Fibroblast of lung (primary cell): Measurements from ENCODE around the gene CPNE2. TPM values are rescaled to one million over a fixed set of nuclear protein-coding genes. Genes with fewer than 3 reads are reported as not detected.

Source experiments
- DNase-seq, 2 donors: peaks; one replicate each; pipeline versions ENCODE4 v3.0.0 to v3.0.0-alpha.2; 2010; ENCODE audit warnings: low read depth in 2 of 2
- H2AFZ ChIP-seq: 2 replicates; pipeline ENCODE4 v1.5.1; 2012; ENCODE audit warnings: low read length, control low read depth, inconsistent platforms
- H3K27ac ChIP-seq: 2 replicates; pipeline ENCODE4 v1.5.1; 2011; ENCODE audit warnings: low read length, control low read depth; ENCODE audit not compliant: insufficient read depth
- H3K27me3 ChIP-seq: 2 replicates; pipeline ENCODE4 v1.5.1; 2011; ENCODE audit warnings: mild to moderate bottlenecking, low read length; ENCODE audit not compliant: control insufficient read depth, insufficient read depth
- H3K36me3 ChIP-seq: 2 replicates; pipeline ENCODE4 v1.5.1; 2011; ENCODE audit warnings: low read length; ENCODE audit not compliant: control insufficient read depth, insufficient read depth
- H3K4me1 ChIP-seq: 2 replicates; pipeline ENCODE4 v1.5.1; 2011; ENCODE audit warnings: low read length; ENCODE audit not compliant: control insufficient read depth, insufficient read depth; ENCODE audit errors: extremely low read depth
- H3K4me2 ChIP-seq: 2 replicates; pipeline ENCODE4 v1.5.1; 2011; ENCODE audit warnings: low read length, control low read depth; ENCODE audit not compliant: insufficient read depth; ENCODE audit errors: extremely low read depth
- H3K4me3 ChIP-seq, 4 experiments: fragments of 200-600 bp in 1 of 4; sonication (generic) in 1 of 4; replicated peaks in 1 of 4; 2 replicates each; pipeline ENCODE4 v1.5.1; 2011 to 2016; ENCODE audit warnings: low read length in 4 of 4, low read depth in 3 of 4, mild to moderate bottlenecking in 3 of 4, control low read depth in 2 of 4, inconsistent platforms in 1 of 4, mixed read lengths in 1 of 4; ENCODE audit not compliant: insufficient read depth in 1 of 4; ENCODE audit errors: control extremely low read depth in 1 of 4
- H3K79me2 ChIP-seq: 2 replicates; pipeline ENCODE4 v1.5.1; 2012; ENCODE audit warnings: mild to moderate bottlenecking, low read length, inconsistent platforms; ENCODE audit not compliant: control insufficient read depth, insufficient read depth
- H3K9ac ChIP-seq: 2 replicates; pipeline ENCODE4 v1.5.1; 2011; ENCODE audit warnings: mild to moderate bottlenecking, low read length, control low read depth; ENCODE audit not compliant: insufficient read depth
- H3K9me3 ChIP-seq: 2 replicates; pipeline ENCODE4 v1.5.1; 2012; ENCODE audit warnings: low read depth, low read length; ENCODE audit not compliant: control insufficient read depth, insufficient read depth
- H4K20me1 ChIP-seq: 2 replicates; pipeline ENCODE4 v1.5.1; 2011; ENCODE audit warnings: low read length; ENCODE audit not compliant: control insufficient read depth, insufficient read depth; ENCODE audit errors: extremely low read depth
- CTCF ChIP-seq, 2 donors: IDR thresholded peaks in 1 of 2; conservative IDR thresholded peaks in 1 of 2; 1 replicate in 1 of 2; 2 replicates in 1 of 2; pipeline ENCODE4 v1.5.1; 2011 to 2012; ENCODE audit warnings: low read length in 2 of 2, control low read depth in 1 of 2, inconsistent platforms in 1 of 2, low read depth in 1 of 2, mild to moderate bottlenecking in 1 of 2
- EZH2 ChIP-seq: IDR thresholded peaks from 2 replicates; pipeline ENCODE4 v1.5.1; 2012; ENCODE audit warnings: low read length, control low read depth, mild to moderate bottlenecking; ENCODE audit errors: missing control alignments
- polyA plus RNA-seq, 2 donors: library from polyadenylated mRNA; depleted of rRNA in 1 of 2; stranded (reverse) in 1 of 2; unstranded in 1 of 2; fragments of >200 nt; gene quantifications; 2 replicates each; pipeline ENCODE4 v1.2.1, GENCODE V29; 2011 to 2012; ENCODE audit warnings: missing spikeins in 1 of 2
- total RNA-seq: library from RNA; depleted of rRNA; stranded (reverse); fragments of >200 nt; gene quantifications from 2 replicates; pipeline ENCODE4 v1.2.1, GENCODE V29; 2014

Gene CPNE2
- total and polyA plus RNA-seq, 2 donors (not counting 1 experiment from before 2014, with no cell fraction given), result 20.5 to 39.6 TPM

GRCh38 chr16:57089406-57089805 lies 3.0 kb upstream of the CPNE2 start:
- Histone ChIP-seq H3K4me3 (no peak overlapping the region), H3K36me3 (no peaks in the 10 kb centered on the region), H3K79me2 (peaks cover 2% of the 10 kb centered on the region), H3K4me2 (no peak overlapping the region), H2AFZ (no peak overlapping the region), H3K4me1 (peaks cover 8% of the 10 kb centered on the region), H3K9me3 (no peaks in the 10 kb centered on the region), H3K27me3 (no peaks in the 10 kb centered on the region), H3K9ac (no peak overlapping the region), H4K20me1 (no peaks in the 10 kb centered on the region), H3K27ac (no peak overlapping the region)
- no peak for DNase-seq
- TF ChIP-seq EZH2, result no peak
- TF ChIP-seq CTCF (conservative IDR thresholded peaks at IDR 0.05 in 1 of 2, IDR thresholded peaks at IDR 0.05 in 1 of 2; ENCODE audit: low read depth in 1 of 2, low read length in 2 of 2), result no peak

GRCh38 chr16:57091200-57091974 lies 996 bp upstream of the CPNE2 start:
- Histone ChIP-seq H4K20me1 (no peaks in the 10 kb centered on the region), H3K36me3 (no peaks in the 10 kb centered on the region), H3K4me2 (peak overlapping the region; percentile 96), H3K4me3 (peak overlapping the region; percentile 39 to 67 (median 48)), H3K27me3 (no peaks in the 10 kb centered on the region), H3K9me3 (no peaks in the 10 kb centered on the region), H3K9ac (no peak overlapping the region), H3K79me2 (peaks cover 2% of the 10 kb centered on the region), H3K4me1 (peaks cover 8% of the 10 kb centered on the region), H2AFZ (peak overlapping the region; percentile 82), H3K27ac (no peak overlapping the region)
- TF ChIP-seq EZH2 (no peak), CTCF (conservative IDR thresholded peaks at IDR 0.05 in 1 of 2, IDR thresholded peaks at IDR 0.05 in 1 of 2; ENCODE audit: low read depth in 1 of 2, low read length in 2 of 2) (no peak)
- DNase-seq, result peak; percentile 19 to 57

GRCh38 chr16:57092786-57093411 lies 516 bp downstream of the CPNE2 start:
- peak overlapping the region; percentile 47 to 68 (median 61) for H3K4me3 ChIP-seq
- H3K27ac ChIP-seq, result no peak overlapping the region
- TF ChIP-seq CTCF (conservative IDR thresholded peaks at IDR 0.05 in 1 of 2, IDR thresholded peaks at IDR 0.05 in 1 of 2; ENCODE audit: low read depth in 1 of 2, low read length in 2 of 2) (peak in 1 of 2 donors; percentile 30), EZH2 (no peak)
- H3K9me3 ChIP-seq, result no peaks in the 10 kb centered on the region
- peak overlapping the region; percentile 83 for H3K4me2 ChIP-seq
- H2AFZ ChIP-seq, result peak overlapping the region; percentile 48
- no peaks in the 10 kb centered on the region for H4K20me1 ChIP-seq
- peaks cover 2% of the 10 kb centered on the region for H3K79me2 ChIP-seq
- peaks cover 8% of the 10 kb centered on the region for H3K4me1 ChIP-seq
- peak overlapping the region; percentile 68 for H3K9ac ChIP-seq
- H3K36me3 ChIP-seq, result no peaks in the 10 kb centered on the region
- H3K27me3 ChIP-seq, result no peaks in the 10 kb centered on the region
- DNase-seq, result no peak
